ENCODE results near the gene OLAH. TPM values are rescaled to one million over a fixed set of nuclear protein-coding genes. Genes with fewer than 3 reads are reported as not detected.

OLAH gene
- total and polyA plus RNA-seq, 2 experiments from 2014 or later = not detected

DNA sequence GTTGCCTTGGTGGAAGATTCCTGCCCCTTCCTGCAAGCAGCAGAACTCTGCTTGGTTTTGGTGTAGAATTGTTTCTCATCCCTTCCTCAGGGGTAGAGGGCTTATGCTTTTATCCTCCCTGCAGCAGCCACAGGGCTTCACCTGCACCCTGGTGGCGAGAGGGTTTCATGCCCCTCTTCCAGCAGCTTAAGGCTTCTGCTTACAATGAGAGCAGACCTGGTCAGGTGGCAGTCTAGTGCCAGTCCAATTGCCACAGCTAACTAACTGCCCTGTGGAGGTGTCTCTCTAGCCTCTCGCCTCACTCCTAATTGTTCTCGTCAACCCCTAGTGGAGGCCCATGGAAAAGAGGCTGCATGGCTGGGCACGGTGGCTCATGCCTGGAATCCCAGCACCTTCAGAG, 25.5 kb downstream of the OLAH start:
- no peak for DNase-seq (ENCODE audit: low spot score)
- Histone ChIP-seq H3K4me2 (no peak overlapping the region), H2AFZ (no peak overlapping the region), H3K9me3 (ENCODE audit: low read depth) (no peaks in the 10 kb centered on the region), H3K27me3 (no peaks in the 10 kb centered on the region), H3K4me1 (ENCODE audit: insufficient read depth) (no peaks in the 10 kb centered on the region), H3K36me3 (replicated peaks; ENCODE audit: insufficient read depth, low read depth) (no peaks in the 10 kb centered on the region), H4K20me1 (ENCODE audit: insufficient read depth, poor library complexity, severe bottlenecking) (no peaks in the 10 kb centered on the region), H3K9me2 (replicated peaks; ENCODE audit: insufficient read depth) (no peaks in the 10 kb centered on the region), H3K79me2 (no peaks in the 10 kb centered on the region), H3K27ac (no peak overlapping the region), H3K4me3 (no peak overlapping the region)
- TF ChIP-seq, protein P1, sequence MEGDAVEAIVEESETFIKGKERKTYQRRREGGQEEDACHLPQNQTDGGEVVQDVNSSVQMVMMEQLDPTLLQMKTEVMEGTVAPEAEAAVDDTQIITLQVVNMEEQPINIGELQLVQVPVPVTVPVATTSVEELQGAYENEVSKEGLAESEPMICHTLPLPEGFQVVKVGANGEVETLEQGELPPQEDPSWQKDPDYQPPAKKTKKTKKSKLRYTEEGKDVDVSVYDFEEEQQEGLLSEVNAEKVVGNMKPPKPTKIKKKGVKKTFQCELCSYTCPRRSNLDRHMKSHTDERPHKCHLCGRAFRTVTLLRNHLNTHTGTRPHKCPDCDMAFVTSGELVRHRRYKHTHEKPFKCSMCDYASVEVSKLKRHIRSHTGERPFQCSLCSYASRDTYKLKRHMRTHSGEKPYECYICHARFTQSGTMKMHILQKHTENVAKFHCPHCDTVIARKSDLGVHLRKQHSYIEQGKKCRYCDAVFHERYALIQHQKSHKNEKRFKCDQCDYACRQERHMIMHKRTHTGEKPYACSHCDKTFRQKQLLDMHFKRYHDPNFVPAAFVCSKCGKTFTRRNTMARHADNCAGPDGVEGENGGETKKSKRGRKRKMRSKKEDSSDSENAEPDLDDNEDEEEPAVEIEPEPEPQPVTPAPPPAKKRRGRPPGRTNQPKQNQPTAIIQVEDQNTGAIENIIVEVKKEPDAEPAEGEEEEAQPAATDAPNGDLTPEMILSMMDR (IDR thresholded peaks at IDR 0.05; ENCODE audit: poor library complexity) = no peak
- TF ChIP-seq EZH2 (IDR thresholded peaks at IDR 0.05; ENCODE audit: borderline replicate concordance) = no peak
- TF ChIP-seq EZH2phosphoT487 (IDR thresholded peaks at IDR 0.05; ENCODE audit: low read depth, severe bottlenecking, unreplicated experiment) = no peak
- WGBS (ENCODE audit: low lambda C conversion rate, missing lambda C conversion rate) = 70% methylated on average over 4 of the region's 4 CpGs

DNA sequence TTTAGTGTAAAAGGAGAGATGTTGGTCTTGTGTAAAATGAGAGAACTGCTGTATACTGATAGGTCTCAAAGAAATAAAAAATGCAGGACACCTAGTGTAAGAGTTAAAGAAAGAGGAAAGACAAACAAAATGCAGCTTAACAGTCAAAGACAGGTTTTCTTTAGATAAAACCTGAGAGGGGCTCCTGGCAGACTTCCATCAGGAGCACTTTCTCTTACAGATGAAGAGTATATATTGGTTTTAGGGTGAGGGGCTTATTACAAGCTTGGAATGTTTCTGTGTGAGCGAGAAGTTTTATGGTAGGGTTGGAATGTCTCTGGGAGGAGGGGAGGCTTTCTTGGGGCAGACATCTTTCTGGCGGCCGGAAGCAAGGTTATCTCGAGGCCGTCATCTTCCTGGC, 28.6 kb downstream of the OLAH start:
- H3K9me2 ChIP-seq (replicated peaks; ENCODE audit: insufficient read depth) = no peaks in the 10 kb centered on the region
- H3K9me3 ChIP-seq (ENCODE audit: low read depth) = no peaks in the 10 kb centered on the region
- no peak overlapping the region for H3K4me3 ChIP-seq
- H3K36me3 ChIP-seq (replicated peaks; ENCODE audit: insufficient read depth, low read depth) = no peaks in the 10 kb centered on the region
- no peaks in the 10 kb centered on the region for H4K20me1 ChIP-seq (ENCODE audit: insufficient read depth, poor library complexity, severe bottlenecking)
- no peak for DNase-seq (ENCODE audit: low spot score)
- H3K27ac ChIP-seq = no peak overlapping the region
- H2AFZ ChIP-seq = no peak overlapping the region
- no peaks in the 10 kb centered on the region for H3K4me1 ChIP-seq (ENCODE audit: insufficient read depth)
- WGBS (ENCODE audit: low lambda C conversion rate, missing lambda C conversion rate) = 92% methylated on average over 5 of the region's 5 CpGs
- no peak overlapping the region for H3K4me2 ChIP-seq
- TF ChIP-seq EZH2 (IDR thresholded peaks at IDR 0.05; ENCODE audit: borderline replicate concordance) (no peak), EZH2phosphoT487 (IDR thresholded peaks at IDR 0.05; ENCODE audit: low read depth, severe bottlenecking, unreplicated experiment) (no peak)
- TF ChIP-seq, protein P1 (IDR thresholded peaks at IDR 0.05; ENCODE audit: poor library complexity) = no peak
- H3K27me3 ChIP-seq = no peaks in the 10 kb centered on the region
- H3K79me2 ChIP-seq = no peaks in the 10 kb centered on the region

DNA sequence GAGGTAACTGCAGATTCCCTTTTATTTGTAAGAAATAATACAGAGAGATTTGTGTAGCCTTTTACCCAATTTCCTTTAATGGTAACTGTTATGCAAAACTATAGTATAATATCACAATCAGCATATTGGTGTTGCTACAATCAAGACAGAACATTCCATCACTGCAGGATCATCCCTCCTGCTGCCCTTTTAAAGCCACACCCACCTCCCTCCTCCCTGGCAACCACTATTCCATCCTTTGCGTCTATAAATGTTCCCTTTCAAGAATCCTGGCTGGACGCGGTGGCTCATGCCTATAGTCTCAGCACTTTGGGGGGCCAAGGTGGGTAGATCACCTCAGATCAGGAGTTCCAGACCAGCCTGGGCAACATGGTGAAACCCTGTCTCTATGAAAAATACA, 31.7 kb downstream of the OLAH start:
- Histone ChIP-seq H3K4me2 (no peak overlapping the region), H3K9me2 (replicated peaks; ENCODE audit: insufficient read depth) (no peaks in the 10 kb centered on the region), H3K4me1 (ENCODE audit: insufficient read depth) (no peaks in the 10 kb centered on the region), H3K79me2 (no peaks in the 10 kb centered on the region), H3K27ac (no peak overlapping the region), H2AFZ (no peak overlapping the region), H3K4me3 (no peak overlapping the region), H4K20me1 (ENCODE audit: insufficient read depth, poor library complexity, severe bottlenecking) (no peaks in the 10 kb centered on the region), H3K9me3 (ENCODE audit: low read depth) (no peaks in the 10 kb centered on the region), H3K36me3 (replicated peaks; ENCODE audit: insufficient read depth, low read depth) (no peaks in the 10 kb centered on the region), H3K27me3 (no peaks in the 10 kb centered on the region)
- WGBS (ENCODE audit: low lambda C conversion rate, missing lambda C conversion rate) = 97% methylated on average over 3 of the region's 3 CpGs
- no peak for DNase-seq (ENCODE audit: low spot score)
- TF ChIP-seq, protein P1 (IDR thresholded peaks at IDR 0.05; ENCODE audit: poor library complexity) = no peak
- no peak for TF ChIP-seq EZH2 (IDR thresholded peaks at IDR 0.05; ENCODE audit: borderline replicate concordance)
- no peak for TF ChIP-seq EZH2phosphoT487 (IDR thresholded peaks at IDR 0.05; ENCODE audit: low read depth, severe bottlenecking, unreplicated experiment)
